Measurements from ENCODE around the gene MPRIP. TPM values are rescaled to one million over a fixed set of nuclear protein-coding genes. Genes with fewer than 3 reads are reported as not detected.

Gene MPRIP
- total and polyA plus RNA-seq, 2 experiments from 2014 or later, result 80.4 to 172 TPM

DNA sequence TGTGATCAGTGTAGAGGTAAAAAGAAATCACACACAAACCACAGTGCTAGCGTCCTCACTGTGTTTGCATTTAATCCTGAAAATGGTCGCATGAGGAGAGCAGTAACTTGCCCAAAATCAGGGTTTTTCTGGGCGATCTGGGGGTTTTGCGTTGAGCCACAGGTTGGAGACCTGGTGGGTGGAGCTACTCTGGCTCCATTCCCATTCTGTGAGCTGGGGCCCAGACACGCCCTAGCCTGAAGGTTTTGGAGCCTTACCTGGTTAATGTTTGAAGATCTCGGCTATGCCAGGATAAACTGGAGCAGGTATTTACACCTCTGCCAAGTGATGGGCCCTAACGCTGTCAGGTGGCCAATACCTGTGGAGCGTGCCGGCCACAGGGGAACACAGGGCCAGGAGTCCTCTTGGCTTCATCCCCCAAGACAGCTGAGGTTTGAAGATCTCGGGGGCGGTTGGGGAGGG, 48.4 kb downstream of the MPRIP start:
- no peak for TF ChIP-seq CTCF (IDR thresholded peaks at IDR 0.05; ENCODE audit: low read depth, low read length)
- Histone ChIP-seq H3K4me1 (ENCODE audit: low read depth) (peaks cover 10% of the 10 kb centered on the region), H3K4me3 (no peak overlapping the region), H3K36me3 (no peaks in the 10 kb centered on the region), H3K27ac (no peak overlapping the region), H3K9me3 (ENCODE audit: low read depth) (no peaks in the 10 kb centered on the region), H3K27me3 (no peaks in the 10 kb centered on the region)
- DNase-seq (ENCODE audit: low read depth in 1 of 2, low spot score in 1 of 2), result no peak

DNA sequence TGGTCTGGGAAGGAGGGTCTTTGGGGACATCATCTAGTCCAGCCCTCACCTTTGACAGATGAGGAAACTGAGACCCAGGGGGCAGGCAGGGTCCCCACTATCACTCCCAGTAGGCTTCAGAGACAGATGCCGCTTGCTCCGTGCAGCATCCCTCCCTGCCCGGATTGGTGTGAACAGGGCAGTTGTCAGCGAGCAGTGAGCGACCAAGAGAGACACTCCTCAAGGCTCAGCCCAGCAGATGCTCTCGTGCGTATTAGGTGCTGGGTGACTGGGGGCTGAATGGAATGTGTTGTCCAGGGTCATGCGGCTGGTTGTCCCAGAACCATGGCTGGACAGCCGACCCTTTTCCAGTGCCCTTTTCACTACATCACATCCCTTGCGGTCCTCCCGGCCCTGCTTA, 49.0 kb downstream of the MPRIP start:
- no peak for TF ChIP-seq CTCF (IDR thresholded peaks at IDR 0.05; ENCODE audit: low read depth, low read length)
- no peaks in the 10 kb centered on the region for H3K27me3 ChIP-seq
- DNase-seq (ENCODE audit: low read depth in 1 of 2, low spot score in 1 of 2), result no peak
- peaks cover 14% of the 10 kb centered on the region for H3K4me1 ChIP-seq (ENCODE audit: low read depth)
- no peak overlapping the region for H3K27ac ChIP-seq
- H3K4me3 ChIP-seq, result no peak overlapping the region
- H3K9me3 ChIP-seq (ENCODE audit: low read depth), result no peaks in the 10 kb centered on the region
- no peaks in the 10 kb centered on the region for H3K36me3 ChIP-seq

GRCh38 chr17:17091856-17092756, 49.8 kb downstream of the MPRIP start:
- peaks cover 19% of the 10 kb centered on the region for H3K4me1 ChIP-seq (ENCODE audit: low read depth)
- H3K9me3 ChIP-seq (ENCODE audit: low read depth), result no peaks in the 10 kb centered on the region
- H3K36me3 ChIP-seq, result no peaks in the 10 kb centered on the region
- DNase-seq (ENCODE audit: low read depth in 1 of 2, low spot score in 1 of 2), result no peak
- TF ChIP-seq CTCF (IDR thresholded peaks at IDR 0.05; ENCODE audit: low read depth, low read length), result no peak
- peak overlapping the region; percentile 49 for H3K27ac ChIP-seq
- H3K27me3 ChIP-seq, result no peaks in the 10 kb centered on the region
- H3K4me3 ChIP-seq, result no peak overlapping the region

GRCh38 chr17:17093764-17094163, 51.5 kb downstream of the MPRIP start:
- Histone ChIP-seq H3K27me3 (no peaks in the 10 kb centered on the region), H3K36me3 (no peaks in the 10 kb centered on the region), H3K27ac (no peak overlapping the region), H3K4me3 (no peak overlapping the region), H3K9me3 (ENCODE audit: low read depth) (no peaks in the 10 kb centered on the region), H3K4me1 (ENCODE audit: low read depth) (peaks cover 34% of the 10 kb centered on the region)
- DNase-seq (ENCODE audit: low read depth in 1 of 2, low spot score in 1 of 2), result no peak
- no peak for TF ChIP-seq CTCF (IDR thresholded peaks at IDR 0.05; ENCODE audit: low read depth, low read length)

DNA sequence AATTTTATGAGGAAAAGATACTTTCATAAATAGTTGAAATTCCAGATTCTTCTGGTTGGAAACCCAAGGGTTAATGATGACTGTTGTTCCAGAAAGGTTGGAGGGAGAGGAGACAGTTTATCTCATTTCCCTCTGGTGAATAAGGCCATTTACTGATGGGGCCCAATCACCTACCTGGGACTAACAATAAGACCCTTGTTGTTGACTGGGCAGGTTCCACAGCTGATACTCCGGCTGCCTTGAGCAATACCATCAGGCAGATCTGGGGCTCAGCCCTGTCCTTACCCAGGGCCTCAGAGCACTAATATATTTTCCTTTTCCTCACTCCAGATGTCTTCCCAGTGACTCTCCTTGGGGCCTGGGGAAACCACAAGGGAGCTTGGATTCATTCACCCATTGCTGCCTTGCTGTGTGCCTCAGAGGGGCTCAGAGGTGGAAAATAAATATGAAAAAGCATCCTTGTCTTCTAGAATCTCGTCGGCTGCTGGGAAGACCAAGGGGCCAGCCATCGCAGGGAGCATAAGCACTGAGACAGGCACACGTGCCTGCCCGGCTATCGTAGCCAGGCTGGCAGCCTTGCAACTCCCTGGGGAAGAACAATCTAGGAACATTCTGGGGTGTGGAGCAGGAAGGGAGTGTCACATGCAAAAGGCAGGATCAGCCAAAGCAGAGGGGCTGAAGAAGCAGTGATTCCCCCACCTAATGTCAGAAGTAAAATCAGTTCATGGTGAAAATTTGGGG, 54.4 kb downstream of the MPRIP start:
- Histone ChIP-seq H3K4me3 (no peak overlapping the region), H3K36me3 (no peaks in the 10 kb centered on the region), H3K4me1 (ENCODE audit: low read depth) (peaks cover 47% of the 10 kb centered on the region), H3K27ac (peak overlapping the region; percentile 95), H3K9me3 (ENCODE audit: low read depth) (no peaks in the 10 kb centered on the region), H3K27me3 (no peaks in the 10 kb centered on the region)
- DNase-seq (ENCODE audit: low read depth in 1 of 2, low spot score in 1 of 2), result peak in 1 of 2 donors; percentile 62
- no peak for TF ChIP-seq CTCF (IDR thresholded peaks at IDR 0.05; ENCODE audit: low read depth, low read length)
